PC-9 (cell line): ENCODE results near the gene FRG2.
"Not testable (repeated sequence)": the region's sequence is repeated elsewhere in the genome, so short reads cannot be mapped to it uniquely, and the experiment has no call there.

ENCODE experiments used
- CTCF ChIP-seq: fragments of 200-600 bp; sonication (generic); conservative IDR thresholded peaks from 2 replicates; pipeline ENCODE4 v1.6.1; 2017; ENCODE audit warnings: mixed run types, antibody characterized with exemption, mild to moderate bottlenecking, moderate library complexity
- EZH2 ChIP-seq: fragments of 200-600 bp; sonication (generic); IDR thresholded peaks from 2 replicates; pipeline ENCODE4 v1.8.0; 2017; ENCODE audit warnings: antibody characterized with exemption, low read depth

DNA sequence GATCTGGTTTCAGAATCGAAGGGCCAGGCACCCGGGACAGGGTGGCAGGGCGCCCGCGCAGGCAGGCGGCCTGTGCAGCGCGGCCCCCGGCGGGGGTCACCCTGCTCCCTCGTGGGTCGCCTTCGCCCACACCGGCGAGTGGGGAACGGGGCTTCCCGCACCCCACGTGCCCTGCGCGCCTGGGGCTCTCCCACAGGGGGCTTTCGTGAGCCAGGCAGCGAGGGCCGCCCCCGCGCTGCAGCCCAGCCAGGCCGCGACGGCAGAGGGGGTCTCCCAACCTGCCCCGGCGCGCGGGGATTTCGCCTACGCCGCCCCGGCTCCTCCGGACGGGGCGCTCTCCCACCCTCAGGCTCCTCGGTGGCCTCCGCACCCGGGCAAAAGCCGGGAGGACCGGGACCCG lies 41.3 kb upstream of the FRG2 start:
- not testable (repeated sequence) for TF ChIP-seq CTCF, EZH2
